GM18867 (cell line): ENCODE measurements around the gene CSAD.

ENCODE experiments used
- ATAC-seq: cut with Tn5 transposase; IDR thresholded peaks from one replicate; pipeline ENCODE4 v1.9.1; 2021; ENCODE audit warnings: mild to moderate bottlenecking, moderate library complexity; ENCODE audit not compliant: unreplicated experiment

Gene CSAD

DNA sequence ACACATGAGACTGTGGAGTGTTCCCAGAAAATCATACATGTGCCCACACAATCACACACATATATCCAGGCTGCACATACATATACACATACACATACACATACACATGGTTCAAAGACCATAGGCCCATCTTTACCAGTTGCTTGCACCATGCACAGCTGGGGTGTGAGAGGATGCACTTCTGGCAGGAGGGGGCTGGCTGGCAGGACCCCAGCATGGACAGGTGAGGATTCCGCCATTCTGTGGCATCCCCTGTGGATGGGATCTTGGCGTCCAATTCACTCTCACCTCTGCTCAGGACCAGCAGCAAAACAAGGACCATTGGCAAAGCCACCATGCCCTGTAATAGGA lies 19.4 kb upstream of the CSAD start:
- ATAC-seq: peak; percentile 17

DNA sequence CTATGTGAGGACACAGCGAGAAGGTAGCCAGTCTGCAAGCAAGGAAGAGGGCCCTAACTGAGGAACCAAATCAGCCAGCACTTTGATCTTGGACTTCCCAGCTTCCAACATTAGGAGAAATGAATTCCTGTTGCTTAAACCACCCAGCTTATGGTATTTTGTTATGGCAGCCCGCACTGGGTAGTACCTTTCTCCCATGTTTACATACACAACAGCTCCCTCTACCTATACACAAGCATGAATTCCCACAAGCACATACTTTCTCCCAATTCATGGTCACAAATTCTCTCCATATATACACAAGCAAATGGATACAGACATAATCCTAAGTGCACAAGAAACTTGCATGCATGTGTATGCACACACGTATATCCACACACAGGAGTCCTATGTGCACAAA lies 19.0 kb upstream of the CSAD start:
- ATAC-seq: no peak

DNA sequence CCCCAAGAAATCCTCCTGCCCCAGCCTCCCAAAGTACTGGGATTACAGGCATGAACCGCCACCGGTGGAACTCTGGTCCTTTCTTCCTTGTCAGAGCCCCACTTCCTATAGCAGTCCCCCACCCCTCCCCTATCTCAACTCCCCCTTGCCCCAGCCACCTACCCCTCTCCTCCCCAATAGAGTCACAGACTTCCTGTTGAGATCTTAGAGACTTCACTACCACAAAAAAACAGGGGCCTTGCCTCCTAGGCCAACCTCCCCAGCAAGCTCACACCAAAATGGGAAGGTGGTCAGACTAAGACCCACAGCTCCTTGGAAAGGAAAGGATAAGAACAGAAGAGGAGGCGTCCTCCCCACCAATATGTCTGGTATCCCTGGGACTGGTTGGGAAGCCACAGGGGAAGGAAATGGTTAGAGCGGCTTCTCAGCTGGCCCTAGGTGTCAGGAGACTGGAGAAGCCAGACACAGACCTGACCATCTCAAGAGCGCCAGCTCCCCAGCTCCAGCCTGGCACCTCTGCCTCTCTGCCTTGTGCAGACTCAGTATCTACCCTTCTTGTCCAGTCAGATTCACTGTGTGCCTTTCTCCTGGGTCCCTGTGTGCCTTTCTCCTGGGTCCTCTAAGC lies 17.9 kb upstream of the CSAD start:
- no peak for ATAC-seq

DNA sequence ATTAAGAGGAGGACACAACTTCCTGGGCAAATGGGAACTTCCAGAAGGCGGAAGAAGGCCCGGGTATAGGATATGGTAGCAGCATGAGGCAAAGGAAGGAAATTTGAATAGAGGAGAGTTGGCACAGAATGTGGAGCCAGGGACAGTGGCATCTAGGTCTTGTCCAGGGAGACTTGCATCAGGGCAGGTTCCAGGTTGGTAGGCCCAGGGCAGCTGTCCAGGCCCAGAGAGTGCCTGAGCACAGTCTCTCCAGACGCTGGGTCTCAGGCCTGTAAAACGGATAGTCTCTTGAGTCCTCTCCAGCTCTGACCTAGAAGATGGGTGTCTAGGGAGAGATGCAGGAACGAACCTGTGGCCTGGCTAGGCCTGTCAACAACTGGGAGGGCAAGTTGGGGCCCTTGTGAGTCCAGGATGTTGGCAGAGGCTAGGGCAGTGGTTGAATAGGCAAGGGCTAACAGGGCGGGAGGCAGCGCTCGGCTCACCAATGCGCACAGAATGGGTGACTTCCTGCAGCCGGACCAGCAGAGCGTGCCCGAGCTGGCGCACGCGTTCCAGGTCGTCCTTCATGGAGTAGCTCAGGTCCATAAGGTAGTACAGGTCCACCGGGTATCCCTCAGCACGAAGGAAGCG lies 16.4 kb upstream of the CSAD start:
- no peak for ATAC-seq

DNA sequence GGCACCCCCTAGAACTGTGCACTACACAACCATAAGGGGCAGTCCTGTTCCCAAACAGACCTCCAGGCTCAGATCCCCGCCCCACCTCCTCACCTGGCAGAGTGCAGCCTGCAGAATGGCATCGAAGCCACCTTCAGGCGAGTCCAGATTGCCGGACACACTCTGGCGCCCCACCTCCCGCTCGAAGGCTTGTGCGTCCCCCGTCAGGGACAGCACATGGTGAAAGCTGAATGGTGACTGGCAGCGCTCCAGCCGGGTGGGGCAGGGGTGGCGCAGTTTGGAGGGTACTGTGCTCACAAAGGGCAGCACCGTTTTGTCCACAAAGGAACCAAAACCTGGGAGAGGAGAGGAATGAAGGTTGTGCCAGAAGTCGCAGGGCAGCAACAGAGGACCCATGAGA lies 15.8 kb upstream of the CSAD start:
- no peak for ATAC-seq

DNA sequence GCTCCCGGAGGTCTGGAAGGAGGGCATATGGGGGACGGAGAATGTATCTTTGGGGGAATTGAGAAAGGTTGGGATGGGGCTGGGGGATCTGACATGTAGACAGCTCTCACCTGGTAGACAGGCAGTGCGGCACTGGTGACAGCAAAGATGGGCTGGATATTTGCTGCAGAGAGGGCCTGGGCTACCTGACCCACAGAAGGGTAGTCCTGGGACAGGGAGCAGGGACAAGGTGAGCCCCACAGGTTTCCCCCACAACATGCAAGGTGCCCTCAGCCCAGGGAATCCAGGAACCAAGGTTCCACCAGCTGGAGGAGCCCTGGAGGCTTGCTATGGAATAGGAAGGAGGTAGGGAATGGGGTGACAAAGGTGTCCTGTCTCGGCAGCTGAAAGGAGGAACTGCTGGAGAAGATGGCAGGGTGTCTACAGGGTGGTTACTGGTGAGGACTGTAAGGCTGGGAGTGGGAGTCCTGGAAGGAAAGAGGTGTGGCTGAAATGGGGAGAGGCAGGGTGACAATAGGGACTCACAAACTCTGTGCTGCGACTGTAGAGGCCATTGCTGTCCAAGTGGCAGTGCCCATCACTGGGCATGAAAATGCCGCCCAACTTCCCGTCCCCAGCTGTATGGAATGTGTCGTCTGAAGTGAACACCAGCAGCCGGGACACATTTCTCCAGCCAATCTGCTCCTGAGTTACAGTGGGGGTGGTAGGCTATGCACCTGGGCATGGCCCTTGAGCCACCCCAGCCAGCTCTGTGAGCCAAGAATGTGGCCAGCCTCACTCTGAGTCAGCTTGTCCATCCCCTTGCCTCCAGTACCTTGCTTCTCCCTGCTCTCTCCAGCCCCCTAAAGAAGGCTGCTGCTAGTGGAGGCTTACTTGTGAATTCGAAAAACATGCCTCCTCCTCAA lies 15.0 kb upstream of the CSAD start:
- no peak for ATAC-seq

DNA sequence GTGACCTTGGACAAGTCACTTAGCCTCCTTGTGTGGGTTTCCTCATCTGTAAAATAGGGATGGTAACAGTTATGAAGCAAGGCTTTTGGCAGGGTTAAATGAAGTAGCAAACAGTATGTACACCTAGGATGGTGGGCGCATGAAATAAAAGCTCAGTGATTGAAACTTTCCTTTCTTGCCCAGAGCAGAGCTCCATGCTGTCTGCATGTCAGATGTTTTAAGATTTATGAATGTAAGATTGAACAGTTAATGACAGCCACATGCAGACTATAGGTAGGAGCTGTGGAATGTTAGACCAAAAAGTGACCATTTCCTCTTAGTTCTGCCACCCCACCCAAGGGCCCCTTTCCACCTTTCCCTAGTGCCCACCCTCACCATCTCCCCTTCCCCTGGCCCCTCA lies 14.2 kb upstream of the CSAD start:
- no peak for ATAC-seq

DNA sequence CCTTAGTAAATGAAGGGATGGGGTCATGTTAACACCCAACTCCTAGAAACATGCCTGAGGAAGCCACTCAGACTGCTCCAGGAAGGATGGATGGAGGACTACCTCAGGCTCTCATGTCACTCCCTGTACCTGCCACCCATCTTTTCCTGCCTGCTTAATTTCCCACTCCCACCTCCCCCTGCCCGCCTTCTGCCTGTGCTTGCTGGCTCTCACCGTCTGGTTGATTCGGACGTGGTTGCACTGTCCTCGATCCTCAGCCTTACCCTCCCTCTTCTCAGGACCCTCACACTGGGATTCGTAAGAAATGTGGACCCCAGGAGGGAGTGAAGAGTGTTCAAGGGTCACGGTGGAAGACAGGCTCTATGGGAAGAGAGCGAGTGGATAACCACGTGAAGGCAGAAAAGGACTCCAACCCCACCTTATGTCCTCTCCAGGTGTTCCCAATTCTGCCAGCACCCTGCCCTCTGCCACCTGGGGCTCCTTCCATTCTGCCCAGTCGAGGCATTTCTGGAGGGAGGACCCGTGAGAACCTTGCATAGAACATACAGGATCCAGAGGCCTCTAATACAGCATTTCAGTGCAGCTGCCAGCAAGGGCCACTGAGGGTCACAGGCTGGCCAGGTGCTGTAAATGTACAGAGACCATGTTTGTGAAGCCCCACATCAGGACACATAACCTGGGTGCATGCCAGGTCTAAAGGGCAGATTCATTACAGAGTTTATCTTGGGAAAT lies 13.4 kb upstream of the CSAD start:
- no peak for ATAC-seq

DNA sequence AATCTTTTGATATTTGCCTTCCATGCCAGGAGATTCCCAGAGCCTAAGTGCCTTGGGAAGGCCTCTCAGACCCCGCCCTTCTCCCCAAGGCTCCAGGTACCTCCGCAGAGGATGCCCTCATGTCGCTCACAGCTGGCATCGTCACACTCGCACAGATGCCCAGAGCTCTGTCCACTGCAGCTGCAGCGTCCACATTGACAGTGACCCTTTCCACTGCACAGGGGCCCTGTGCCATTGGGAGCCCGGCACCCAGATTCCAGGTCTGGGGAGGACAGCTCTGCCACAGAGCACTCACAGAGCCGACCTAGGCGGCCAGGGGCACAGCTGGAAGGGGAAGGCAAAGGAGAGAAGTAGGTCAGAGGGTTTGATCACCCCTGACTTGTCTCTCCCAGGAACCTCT lies 12.3 kb upstream of the CSAD start:
- ATAC-seq: no peak

DNA sequence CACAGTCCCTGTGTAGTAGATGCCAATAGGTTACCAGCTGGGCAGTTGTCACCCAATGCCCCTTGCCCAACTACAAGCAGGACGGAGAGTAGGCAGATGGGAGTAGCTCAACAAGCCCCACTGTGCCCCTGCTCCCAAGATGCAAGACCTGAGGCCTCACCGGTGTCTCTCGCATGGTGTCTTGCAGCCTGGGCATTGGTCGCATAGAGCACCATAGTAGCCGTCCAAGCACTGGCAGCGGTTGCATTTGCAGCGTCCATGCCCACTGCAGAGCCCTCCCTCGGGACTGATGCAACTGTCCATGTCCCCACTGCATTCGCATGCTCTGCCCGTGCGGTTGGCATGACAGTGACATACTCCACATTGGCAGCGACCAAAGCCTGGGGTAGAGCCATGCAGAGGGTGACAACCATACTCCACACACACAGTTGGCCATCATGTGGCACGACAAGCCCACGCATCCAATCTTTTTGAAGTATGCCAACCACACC lies 11.9 kb upstream of the CSAD start:
- no peak for ATAC-seq

DNA sequence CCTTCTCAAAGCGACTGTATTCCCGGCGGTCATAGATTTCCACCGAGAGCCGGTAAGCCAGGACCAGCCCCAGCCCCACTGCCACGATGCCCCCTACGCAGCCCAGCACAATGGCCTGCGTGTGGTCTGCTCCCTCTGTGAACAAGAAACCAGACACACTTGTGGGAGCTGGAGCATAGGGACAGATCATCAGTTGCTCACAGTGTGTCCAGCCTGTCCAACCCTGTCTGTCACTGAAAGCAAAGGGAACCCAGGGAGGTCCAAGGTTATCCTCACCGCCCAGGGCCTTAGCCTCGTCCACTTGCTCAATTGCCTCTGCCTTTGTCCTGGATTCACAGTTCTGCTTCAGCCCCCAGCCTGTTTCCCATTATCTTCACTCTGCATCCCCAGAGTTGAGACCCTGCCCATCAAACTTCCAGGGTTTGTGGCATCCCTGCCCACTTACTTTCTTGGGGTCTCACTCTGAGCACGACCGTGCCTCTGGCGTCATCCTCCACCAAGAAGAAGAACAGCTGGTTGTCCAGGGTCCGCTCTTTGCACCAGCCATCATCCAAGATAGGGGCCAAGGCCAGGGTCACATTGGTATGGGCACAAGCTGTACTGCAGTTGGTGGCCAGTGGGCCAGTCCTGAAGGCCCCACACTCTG lies 11.3 kb upstream of the CSAD start:
- ATAC-seq: no peak

DNA sequence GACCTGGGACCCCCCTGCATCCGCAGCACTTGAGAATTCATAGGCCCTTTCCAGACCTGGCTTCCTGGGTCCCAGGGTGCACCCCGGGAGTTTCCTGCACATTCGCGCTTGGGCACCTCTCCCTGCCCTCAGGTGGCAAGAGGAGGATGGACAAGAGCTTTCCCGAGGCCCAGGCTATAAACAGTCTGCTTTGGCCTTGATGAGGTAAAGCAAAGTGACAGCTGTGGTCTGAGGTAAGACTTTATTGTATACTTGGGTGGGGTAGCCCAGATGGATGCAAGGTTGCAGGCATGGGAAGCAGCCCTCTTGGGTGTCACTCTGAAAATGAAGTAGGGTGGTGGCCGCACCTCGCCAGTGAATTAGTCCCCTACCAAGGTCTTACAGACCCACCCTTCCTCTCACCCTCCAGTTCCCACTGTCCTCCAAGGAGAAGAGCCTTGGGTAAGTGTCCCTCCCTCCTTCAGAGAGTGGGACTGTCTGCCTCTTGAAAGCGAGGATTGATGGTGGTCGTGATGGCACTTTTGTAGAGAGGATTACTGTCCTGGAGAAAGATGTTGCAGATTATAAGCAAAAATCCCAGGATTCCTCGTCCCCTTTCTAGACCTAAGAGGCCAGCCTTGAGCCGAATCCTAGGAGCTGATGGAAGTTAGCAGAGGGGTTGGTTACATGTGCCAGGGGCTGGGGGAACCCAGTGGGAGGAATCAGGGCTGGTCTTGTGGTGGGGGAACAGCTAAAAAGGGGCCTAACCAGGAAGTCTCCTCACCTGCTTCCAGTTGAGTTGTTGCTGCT lies 10.6 kb upstream of the CSAD start:
- ATAC-seq: no peak

DNA sequence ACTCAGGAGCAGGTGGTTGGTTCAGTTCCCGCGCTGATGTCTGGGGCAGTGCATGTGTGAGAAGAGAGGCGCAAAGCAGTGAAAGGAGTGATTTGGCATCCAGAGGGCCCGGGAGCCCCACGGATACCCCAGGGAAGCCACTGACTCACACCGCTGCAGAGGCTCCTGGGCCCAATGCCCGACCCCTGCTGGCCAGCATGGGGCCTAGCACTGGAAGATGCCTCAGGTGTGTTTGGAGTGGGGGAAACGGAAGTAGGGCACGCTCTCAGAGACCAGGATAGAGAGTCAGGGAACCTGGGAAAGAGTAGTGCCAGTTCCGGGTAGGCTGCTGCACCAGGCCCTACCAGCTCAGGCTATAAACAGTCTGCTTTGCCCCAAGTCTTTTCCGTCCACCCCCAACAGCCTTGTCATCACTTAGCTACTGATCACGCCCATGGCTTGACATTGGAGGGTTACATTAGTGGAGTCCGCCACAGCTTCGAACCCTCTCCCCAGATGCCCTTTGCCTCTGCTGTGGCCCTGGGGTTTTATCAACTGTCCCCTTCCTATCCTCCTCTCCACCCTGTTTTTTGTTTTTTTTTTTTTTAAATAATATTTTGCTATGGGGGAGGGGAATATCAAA lies 9.5 kb upstream of the CSAD start:
- no peak for ATAC-seq

DNA sequence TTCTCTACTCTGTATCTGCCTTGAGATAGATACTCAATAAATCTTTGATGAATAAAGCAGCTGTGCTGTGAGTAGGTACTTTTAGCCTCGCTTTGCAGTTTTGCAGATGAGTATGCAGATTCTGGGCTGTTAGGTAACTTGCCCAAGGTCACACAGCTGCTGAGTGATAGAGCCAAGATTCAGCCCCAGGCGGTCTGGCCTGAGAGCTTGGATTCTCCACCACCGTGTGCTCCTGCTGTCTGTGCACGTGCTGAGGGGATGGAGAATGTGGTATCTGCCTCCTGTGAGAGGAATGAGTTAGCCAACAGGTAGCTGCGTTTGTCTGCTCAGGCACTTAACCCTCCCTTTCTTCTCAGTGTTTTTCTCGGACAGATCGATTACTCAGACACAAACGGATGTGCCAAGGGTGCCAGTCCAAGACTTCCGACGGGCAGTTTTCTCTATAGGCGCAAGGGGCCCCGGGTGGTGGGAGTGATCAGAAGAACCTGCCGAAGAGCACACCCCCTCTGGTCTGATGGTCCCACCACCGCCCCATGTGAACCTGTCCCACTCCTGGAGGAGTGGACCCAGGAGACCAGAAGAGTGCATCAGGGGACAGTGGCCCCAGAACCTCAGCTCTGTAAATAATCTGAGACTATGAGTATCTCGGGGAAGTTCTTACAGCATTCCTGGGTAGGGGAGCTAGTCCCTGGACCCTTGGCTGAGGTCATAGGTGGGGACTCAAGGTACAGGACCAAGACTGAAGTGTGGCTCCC lies 6.6 kb upstream of the CSAD start:
- no peak for ATAC-seq

DNA sequence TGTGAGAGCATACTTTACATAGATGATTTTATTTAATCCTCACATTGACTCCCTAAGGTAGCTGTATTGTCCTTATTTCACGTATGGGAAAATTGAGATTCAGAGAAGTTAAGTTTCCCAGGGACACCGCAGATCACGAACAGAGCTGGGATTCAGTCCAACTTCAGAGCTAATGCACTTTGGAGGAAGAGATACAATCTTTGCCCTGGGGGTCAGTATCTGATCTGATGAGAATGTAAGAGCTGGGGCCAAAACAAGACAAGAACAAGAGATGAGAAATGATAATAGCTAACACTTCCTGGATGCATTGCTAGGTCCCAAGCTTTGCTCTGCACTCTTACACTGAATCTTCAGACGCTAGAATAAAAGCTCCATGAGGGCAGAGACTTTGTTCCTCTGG lies 6.0 kb upstream of the CSAD start:
- ATAC-seq: no peak

DNA sequence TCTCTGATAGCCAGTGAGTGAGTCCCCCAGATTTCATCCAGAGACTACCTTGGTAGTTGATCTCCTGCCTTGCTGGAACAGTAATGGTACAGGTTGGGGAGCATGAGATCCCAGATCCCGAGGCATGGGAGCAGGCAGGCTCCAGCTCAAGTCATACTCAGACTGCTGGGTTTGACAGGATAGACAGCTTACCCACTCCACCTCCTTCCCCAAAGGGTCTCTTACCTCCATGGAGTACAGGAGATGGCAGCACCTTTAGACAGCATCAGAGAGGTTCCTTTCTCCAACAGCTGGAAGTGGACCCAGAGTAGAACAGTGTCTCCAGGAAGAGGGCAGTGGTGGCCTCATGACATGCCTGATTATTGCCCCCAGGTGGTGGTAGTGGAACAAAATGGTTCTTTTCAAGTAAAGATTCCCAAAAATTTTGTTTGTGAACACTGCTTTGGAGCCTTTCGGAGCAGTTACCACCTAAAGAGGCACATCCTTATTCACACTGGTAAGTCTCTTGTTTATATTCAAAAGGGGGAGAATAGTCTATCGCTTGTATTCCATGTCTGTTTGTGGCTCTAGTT lies 4.9 kb upstream of the CSAD start:
- ATAC-seq: no peak

DNA sequence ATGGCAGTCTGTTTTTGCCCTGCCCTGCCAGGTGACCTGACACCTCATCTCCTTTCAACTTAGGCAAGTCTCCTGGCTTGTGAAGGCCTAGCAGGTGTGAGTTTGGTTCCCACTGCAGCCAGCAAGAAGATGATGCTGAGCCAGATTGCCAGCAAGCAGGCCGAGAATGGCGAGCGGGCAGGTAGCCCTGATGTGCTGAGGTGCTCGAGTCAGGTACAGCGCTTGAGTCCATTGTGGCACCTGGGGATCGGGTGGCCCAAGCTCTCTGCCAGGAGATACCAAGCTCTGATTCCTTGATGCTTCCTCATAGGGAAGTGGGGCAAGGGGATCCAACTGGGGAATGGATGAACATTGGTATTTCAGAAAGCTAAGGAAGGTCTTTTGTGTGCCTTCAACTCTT lies 4.1 kb upstream of the CSAD start:
- ATAC-seq: no peak

DNA sequence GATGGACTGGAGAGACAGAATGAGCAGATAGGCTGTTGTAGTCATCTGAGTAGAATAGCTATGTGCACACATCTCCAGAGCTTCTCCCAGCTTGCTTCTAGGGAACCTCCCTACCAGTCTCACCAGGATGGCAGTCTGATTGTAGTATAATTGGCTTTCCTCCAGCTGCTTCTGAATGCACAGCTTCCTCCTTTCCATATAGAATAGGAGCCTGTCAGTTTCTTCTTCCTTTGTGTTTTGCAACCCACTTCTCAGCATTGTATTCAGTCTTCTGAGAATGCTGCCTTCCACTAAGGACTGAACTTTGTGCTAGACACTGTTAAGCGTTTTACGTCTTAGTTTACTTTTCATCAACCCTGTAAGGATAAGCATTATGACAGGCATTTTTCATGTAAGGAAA lies 2.2 kb upstream of the CSAD start:
- no peak for ATAC-seq

DNA sequence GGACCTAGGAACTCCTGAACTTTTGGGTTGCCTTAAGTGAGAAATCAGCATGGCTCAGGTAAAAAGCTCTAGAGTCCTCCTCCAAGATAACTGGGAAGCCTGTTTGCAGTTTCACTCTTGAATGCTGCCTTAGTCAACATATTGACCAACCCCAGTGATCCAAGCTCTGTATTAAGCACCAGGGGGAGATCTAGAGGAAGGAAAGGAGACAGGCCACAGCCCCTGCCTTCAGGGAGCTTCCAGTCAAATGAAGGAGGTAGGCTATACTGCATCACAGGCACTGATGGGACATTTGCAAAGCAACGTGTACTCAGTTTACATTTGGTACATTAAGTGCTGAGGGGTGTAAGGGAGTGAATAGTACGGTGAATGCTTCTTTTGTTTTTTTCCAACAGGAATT lies 1.2 kb upstream of the CSAD start:
- ATAC-seq: no peak
